HCEC 1CT (cell line): ENCODE data around the gene CPEB2.

Source experiments
- DNase-seq: peaks from one replicate; pipeline ENCODE4 v3.0.0-alpha.2; 2017

The CPEB2 gene

DNA sequence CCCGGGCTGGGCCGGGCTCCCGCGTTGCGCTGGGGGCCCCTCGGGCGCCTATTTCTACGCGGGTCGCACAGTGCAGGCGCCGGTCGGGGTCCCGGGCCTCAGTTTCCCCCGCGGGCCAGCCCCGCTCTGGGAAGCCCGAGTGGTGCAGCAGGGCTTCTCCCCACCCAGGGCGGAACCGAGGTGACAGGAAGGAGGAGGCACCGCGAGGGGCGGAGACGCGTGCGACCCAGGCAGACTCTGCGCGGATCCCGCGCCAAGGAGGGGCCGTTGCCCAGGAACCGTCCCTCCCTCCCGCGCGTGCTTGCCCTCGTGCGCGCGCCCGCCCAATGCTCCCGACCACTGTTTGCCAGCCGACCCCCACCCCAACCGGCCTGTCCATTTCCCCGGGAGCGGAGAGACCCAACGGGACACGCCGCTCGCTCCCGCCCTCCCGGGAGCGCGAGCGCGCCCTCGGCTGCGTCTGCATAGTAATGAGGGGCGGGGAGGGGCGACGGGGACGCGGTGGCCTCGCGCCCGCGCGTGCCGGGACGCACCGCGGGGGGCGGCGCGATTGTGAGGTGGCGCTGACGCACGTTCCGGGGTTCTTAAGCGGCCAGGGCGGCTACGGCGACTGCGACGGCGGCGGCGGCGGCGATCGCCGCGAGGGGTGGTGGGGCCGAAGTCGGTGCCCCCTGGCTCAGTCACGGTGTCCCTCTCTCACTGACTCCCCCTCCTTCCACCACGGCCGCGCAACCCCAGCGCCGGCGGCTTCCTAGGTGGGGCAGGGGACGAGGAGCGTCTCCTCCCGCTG lies at the start of gene CPEB2:
CPEB2 (plus strand) TSS at position 613 of the 790 bp plus-strand sequence. CDS start 193 bp downstream, outside the sequence.
- DNase-seq: peak; percentile 84

DNA sequence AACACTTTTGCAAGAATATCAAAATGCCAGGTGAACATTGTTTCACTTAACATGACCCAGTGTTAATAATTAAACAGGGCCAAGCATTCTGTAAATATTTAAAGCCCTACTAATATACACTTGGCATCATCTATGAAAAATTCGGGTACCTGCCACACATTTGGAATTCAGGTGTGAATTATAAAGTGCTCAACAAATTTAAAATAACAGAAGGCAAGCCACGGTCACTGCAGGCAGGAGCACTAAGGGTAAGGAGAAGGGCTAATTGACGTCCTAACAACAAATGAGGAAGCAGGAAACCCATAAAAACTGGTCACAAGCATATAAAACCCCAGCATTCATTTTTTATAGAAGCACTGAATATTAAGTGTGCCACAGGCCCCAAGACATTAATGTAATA lies 43.8 kb upstream of the CPEB2 start:
- DNase-seq: no peak

DNA sequence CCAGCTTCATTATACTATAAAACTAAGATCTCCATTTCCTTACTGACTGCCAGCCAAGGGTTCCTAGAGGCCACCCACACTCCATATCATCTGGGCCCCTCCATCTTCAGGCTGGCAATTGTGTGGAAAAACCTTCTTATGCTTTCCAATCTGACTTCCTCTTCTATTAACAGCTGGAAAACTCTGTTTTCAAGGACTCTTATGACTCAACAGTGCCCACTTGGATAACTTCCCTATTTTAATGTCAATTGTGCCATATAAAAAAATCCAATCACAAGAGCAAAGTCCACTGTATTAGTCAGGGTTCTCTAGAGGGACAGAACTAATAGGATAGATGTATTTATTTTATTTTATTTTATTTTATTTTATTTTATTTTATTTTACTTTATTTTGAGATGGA lies 41.0 kb upstream of the CPEB2 start:
- DNase-seq: no peak

DNA sequence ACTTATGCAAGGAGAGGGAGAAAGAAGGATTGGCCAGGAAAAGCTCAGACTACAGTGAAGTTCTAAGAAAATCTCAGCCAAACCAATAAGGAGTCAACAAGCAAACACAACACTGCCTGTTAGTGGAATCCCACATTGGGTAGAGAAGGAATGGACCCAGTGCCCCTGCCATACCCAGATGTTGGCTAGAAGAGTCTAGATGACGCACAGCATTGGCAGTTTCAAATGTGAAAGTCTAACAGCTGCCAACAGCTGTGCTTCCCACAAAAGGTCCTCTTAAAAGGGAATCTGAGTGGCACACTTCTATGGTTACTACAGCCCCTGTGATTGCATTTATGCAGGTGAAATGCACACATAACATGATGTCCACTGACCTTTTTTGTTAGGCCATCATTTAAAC lies 37.2 kb upstream of the CPEB2 start:
- DNase-seq: no peak

DNA sequence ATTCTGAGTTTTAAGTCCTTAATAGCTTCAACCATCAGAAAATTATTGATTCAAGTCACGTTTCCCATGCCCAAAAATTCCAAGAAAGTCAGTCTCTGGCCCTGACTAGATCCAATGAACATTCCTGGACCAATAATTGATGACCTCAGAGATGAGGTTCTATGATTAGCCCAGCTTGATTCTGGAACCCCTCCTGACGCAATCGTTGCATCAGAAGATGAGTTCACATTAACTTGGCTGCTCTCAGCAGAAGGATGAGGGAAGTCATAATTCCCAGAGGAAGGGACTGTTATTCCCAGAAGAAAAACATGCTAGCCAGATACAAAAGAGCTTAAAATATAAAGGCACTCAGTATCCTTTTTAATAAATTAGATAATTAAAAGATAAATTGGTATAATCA lies 34.3 kb upstream of the CPEB2 start:
- DNase-seq: no peak

DNA sequence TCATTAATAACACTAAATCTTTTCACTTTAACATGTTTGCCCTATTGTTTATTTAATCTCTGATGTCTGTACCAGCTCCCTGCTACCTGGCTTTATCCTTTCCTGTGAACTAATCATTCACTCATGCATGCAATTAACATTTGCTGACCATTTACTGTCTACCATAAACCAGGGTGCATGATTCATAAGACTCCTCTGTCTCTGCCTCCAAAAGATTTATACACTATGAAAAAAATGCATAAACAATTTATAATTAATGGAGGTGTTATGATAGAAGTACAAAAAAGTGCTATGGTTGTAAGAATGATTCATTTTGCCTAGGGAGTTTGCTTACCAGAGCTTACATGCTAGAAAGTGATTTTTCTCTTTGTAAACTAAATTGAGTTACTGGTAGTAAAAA lies 24.5 kb upstream of the CPEB2 start:
- no peak for DNase-seq

DNA sequence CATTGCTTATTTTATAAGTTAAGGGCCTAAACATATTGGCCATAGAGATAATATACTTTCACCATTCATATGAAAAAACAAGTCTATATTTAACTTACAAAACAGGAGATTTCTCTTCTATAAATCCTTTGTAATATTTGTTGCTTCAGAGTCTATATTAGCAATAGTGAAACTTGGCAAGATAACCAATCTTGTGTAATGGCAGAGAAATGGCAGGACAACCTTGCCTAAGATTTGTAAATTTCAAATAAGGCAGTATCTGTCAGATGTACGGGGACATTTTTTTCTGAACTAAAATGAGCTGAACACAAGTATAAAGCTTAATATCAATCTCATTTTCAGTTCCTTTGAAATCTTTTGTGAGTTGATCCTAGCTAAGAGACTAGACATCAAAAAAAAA lies 17.8 kb upstream of the CPEB2 start:
- no peak for DNase-seq

DNA sequence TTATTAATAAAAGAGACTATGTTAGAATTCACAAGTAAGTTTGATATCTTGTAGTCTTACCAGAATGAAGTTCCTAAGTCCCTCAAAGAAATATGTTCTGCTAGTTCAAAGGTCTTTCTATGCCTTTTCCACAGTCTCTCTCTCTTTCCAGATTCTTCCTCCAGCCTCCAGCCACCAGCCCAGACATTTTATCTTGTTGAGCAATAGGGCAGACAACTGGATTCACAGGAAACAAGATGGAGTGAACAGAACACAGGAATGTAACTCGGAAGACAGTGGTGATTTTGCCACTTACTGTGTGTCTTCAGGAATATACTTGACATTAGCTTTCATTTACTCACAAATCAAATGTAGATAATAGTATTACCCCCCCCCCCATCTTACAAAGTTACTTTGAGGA lies 17.1 kb upstream of the CPEB2 start:
- DNase-seq: no peak

DNA sequence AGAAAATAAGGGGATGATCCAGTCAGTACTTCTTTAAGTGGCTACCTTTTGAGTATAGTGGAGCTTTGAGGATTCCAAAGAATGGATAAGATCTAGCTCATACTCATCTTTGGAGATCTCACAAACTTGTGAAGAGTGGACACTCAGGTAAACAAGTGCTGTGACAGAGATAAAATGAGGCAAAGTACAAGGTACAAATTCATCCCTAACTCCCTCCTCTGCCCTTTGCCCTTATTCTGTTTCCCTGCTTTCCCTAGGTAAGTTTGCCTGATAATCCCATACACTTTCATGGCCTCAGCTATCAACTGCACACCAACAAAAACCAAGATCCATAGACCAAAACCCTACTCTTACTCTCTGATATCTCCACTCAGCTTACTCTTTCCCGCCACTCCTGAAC lies 16.4 kb upstream of the CPEB2 start:
- no peak for DNase-seq

DNA sequence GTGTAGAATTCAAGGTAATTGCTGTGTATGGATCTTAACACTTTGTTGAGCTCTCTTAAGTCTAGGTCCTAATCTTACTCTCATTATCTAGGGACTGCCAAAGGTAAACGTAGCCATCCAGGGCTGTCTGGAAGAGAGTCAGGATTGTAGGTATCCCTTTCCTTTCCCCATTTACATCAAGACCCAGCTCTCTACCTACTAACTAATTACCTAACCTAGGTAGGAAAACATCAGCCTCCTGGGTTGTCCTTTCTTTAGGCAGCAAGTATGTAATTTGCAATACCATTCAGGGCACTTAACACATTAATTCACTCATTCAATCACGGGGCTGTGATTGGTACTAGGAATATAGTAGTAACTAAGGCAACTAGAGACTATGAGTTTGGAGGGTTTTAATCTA lies 15.2 kb upstream of the CPEB2 start:
- DNase-seq: no peak

DNA sequence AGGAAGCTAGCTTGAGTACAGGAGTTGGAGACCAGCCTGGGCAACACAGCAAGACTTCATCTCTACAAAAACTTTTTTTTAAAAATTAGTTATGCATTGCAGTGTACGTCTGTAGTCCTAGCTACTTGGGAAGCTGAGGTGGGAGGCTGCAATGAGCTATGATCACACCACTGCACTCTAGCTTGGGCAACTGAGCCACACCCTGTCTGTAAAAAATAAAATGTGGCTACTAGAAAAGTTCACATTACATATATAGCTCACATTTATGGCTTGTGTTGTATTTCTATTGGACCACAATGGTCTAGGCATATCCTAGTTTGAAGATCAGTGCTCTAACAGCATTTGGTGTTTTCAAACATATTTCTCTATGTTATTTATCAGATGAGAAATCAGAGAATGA lies 11.8 kb upstream of the CPEB2 start:
- DNase-seq: no peak

DNA sequence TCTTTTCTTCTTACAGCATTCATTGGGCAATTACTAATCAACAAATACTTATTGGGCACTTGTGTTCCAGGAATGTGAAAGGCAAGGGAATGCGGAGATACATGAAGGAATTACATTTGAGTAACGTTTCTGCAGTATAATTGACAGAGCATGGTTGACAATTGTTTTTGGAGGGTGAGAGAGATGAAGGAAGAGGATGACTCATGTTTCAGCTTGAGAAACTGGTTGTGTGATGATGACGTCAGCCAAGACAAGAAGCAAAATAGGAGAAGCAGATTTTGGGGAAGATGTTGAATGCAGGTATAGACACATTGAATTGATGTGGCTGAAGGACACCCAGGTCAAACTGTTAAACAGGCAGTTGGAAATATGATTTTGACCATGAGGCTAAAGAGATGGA lies 8.0 kb upstream of the CPEB2 start:
- DNase-seq: peak; percentile 56

DNA sequence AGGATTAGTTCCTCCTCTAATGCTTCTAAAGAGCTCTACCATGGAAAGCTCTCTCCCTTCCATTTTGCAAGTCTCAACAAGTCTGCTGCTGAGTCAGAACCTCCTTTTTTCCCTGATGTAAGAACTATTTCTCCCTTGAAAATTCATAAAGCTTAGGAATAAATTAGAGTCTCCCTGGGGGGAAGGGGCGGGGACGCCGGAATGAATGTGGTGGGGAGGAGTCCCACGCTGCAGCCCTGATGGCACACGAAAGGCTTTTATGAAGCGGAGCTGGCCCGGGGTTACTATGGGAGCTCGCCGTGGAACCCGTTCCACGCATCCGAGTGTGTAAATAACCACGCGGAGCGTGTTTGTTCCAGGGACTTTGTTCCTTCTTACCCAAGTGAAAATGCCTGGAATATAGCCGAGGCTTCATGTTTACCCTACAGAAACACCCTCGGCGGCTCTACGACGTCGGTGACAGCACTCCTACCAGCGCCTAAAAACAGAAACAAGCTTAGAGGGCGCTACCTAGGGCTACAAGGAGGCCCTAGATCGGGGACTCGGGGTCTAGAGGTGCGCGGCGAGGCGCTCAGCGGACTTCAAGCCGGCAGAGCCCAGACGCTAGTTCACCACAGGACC lies 923 bp upstream of the CPEB2 start:
- peak; percentile 83 for DNase-seq

DNA sequence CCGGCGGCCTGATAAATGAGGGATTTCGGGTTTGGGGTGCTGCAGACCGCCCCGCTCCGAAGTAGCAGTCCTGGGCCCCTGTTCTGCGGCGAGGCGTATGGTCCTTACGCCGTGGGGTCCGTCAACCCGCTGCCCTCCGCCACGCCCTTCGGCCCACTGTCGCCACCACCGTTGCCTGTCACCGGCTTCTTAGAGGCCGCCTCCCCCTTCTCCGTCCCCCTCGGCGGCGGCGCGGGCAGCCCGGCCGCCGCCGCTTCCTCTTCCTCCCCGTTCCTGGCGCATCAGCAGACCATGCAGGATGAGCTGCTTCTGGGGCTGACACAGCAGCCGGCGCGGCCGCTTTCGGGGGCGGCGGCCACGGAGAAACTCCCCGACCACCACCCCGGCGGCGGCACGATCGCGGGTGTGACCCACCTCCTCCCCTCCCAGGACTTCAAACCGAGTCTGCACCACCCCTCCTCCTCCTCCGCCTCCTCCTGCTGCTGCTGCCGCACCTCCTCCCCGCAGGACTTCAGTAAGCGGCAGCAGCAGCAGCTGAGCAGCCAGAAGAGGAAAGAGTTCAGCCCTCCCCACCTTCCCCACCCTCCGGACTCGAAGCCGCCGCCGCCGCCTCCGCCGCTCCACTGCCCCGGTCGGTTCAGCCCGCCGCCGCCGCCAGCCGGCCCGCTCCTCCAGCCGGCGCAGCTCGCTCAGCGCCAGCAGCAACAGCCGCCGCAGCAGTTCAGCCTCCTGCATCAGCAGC lies 549 bp downstream of the CPEB2 start:
- DNase-seq: peak; percentile 61

DNA sequence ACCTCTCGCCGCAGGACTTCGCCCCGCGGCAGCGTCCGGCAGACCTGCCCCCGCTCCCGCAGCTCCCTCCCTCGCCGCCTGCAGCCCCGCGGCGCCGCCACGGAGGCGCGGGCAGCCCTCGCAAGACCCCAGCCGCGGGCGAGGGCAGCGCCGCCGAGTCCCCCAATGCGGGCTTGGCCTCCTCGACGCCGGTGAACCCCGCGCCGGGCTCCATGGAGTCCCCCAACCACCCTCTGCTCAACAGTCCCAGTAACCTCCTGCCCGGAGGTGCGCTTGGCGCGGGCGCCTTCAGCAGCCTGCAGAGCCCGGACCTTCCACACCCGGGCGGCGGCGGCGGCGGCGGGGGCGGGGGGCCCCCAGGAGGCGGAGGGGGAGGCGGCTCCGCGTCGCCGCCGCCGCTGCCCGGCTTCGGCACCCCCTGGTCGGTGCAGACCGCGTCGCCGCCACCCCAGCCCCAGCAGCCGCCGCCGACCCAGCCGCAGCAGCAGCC lies 1.2 kb downstream of the CPEB2 start:
- no peak for DNase-seq

DNA sequence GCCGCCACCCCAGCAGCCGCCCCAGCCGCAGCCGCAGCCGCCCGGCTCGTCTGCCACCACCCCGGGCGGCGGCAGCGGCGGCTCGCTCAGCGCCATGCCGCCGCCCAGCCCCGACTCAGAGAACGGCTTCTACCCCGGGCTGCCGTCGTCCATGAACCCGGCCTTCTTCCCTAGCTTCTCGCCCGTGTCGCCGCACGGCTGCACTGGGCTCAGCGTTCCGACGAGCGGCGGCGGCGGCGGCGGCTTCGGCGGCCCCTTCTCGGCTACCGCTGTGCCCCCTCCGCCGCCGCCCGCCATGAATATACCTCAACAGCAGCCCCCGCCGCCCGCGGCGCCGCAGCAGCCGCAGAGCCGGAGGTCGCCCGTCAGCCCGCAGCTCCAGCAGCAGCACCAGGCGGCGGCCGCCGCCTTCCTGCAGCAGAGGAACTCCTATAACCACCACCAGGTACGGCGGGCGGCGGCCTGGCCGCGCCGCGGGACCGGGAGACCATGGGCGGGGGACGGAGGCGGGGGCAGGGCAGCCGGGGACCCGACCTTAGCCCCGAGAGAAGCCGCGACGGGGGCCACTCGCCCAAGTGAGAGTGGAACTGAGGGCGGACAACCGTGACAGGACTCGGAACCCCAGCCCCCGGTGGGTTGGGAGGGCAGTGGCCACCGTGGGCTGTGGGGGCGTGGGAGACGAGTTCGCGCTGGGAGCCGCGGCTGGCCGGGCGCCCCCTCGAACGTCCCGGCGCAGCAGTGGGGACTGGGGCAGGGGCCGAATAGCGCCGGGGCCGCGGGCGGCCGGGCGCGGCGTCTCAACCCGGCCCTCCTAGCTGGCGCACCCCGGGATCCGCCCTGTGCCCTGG lies 1.8 kb downstream of the CPEB2 start:
- DNase-seq: no peak

DNA sequence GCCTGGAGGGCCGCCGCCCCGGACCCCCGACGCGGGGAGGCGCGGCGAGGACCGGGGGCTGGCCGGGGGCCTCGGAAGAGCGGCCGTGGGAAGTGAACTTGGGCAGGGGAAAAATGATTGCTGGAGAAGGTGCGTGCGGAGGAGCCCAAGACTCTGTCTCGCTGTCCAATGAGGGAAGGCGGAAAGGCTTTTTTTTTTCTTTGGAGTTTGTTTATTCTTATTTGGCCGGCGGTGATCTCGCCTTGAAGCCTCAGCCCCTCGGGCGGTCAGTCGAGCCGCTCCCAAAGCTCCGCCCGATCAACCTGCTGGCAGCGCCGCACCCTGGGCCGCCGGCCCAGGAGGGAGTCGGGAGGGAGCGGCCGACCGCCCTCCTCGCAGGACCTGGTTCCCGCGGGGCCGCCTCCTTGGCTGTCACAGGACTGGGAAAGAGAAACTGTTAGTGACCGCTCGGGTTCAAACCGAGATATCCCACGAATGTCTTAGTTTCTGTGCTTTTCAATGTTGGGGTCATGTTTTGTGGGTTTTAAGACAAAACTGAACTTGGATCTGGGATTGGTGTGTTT lies 2.5 kb downstream of the CPEB2 start:
- peak; percentile 54 for DNase-seq

DNA sequence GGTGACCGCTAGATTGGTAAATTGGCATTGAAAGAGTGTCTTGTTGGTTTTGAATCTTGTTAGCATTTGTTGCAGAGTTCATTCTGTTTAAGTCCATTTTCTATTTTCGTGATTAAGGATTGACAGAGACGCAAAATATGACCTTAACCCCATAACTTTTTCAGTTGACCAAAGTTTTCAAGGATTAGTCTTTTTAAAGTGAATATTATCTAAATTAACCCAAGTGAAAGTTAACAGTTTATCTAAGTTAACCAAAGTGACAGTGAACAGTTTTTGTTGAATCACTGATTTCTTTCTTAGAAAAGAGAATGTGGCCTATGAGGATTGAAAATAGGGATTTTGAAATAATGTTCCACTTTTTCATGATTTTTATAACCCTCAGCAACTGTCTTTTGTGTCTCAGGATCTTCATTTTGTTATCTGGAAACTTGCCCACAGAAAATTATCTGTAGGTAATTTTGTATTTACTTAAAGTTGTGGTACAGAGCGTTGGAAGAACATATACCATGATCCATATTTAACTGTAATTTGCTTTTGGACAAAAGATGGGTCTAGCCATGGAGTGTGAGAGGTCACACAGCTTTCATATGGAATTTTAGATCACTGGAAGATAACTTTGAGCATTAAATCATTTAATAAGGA lies 3.3 kb downstream of the CPEB2 start:
- DNase-seq: no peak

DNA sequence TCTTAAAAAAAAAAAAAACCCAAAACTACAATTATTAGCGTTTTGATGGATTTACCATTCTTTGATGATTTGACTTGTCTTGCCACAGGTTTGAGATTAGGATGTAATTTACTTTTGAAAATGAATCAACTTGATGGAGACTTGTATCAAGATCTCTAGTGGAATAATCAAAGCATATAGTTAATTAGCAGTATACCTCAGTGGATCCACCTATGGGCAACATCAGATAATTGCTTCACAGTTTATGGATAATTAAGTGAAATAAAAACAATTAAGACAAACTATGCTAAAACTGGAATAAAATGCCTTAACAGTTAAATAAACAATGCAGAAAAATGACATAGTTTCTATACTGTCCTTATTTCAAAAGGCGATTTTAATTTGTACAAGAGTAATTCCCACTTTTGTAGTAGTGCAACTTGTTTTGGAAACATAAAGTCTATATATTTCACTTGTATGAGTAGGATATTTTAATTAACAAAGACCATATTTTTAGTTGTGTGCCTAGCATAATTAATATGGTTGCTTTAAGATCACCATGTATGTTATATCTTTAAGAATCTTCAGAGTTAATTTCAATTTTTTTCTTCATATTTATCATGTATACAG lies 4.2 kb downstream of the CPEB2 start:
- DNase-seq: peak; percentile 29

DNA sequence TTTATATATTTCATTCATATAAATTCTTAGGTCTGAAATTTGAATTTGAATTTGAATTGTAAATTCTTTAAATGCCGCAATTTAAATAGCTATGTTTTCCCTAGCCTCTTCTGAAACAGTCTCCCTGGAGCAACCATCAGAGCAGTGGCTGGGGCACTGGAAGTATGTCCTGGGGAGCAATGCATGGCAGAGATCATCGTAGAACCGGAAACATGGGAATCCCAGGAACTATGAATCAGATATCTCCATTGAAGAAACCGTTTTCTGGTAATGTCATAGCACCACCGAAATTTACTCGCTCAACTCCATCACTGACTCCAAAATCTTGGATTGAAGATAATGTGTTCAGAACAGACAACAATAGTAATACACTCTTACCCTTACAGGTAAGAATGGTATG lies 4.9 kb downstream of the CPEB2 start:
- no peak for DNase-seq

DNA sequence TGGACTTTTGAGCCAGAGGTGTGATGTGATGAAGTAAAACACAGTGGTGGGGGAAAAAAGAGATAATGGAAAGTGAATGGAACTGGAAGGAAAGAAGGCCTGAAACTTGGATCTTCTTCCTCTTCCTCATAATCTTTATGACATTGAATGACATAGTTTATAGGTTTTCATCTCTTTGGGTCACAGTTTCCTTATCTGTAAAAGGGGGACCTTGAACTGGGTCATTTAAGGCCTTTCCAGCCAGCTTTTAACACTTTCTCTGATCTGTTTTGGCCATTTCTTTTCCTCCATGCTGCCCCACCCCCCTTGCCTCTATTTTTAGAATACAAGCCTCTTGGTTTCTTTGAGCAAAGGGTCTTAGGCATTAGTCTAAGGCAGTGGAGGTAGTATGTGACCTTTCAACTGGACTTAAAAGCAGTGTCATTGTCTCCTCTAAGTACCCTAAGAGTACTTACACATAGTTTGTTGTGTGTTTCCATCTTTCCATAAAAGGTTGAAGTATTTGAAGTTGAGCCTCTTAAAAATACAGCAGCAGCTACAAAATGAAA lies 7.8 kb downstream of the CPEB2 start:
- DNase-seq: no peak
